Fibroblast of peridontal ligament (primary cell): ENCODE data around the gene LHFPL5.
A peak's percentile ranks its signal among the peaks of the same experiment; 100 is the strongest.

ENCODE experiments used
- DNase-seq: peaks from one replicate; pipeline ENCODE4 v3.0.0-alpha.2; 2010; ENCODE audit errors: extremely low read depth

LHFPL5 gene

GRCh38 chr6:35794536-35795452, 10.4 kb upstream of the LHFPL5 start:
- DNase-seq, result no peak

GRCh38 chr6:35795453-35796071, 9.6 kb upstream of the LHFPL5 start:
- DNase-seq, result no peak

GRCh38 chr6:35796236-35796635, 8.9 kb upstream of the LHFPL5 start:
- no peak for DNase-seq

- DNase-seq, result no peak
Observed at GRCh38 chr6:35797837-35798526, 7.2 kb upstream of the LHFPL5 start.

- DNase-seq, result no peak
Observed at GRCh38 chr6:35798706-35799105, 6.4 kb upstream of the LHFPL5 start.

GRCh38 chr6:35801148-35801547, 4.0 kb upstream of the LHFPL5 start:
- no peak for DNase-seq

GRCh38 chr6:35808688-35809087, 3.5 kb downstream of the LHFPL5 start:
- no peak for DNase-seq

- DNase-seq, result no peak
Observed at GRCh38 chr6:35809809-35810208, 4.7 kb downstream of the LHFPL5 start.

GRCh38 chr6:35810971-35811698, 6.0 kb downstream of the LHFPL5 start:
- DNase-seq, result no peak

- DNase-seq, result no peak
Observed at GRCh38 chr6:35811699-35811995, 6.5 kb downstream of the LHFPL5 start.

GRCh38 chr6:35817515-35817914, 12.4 kb downstream of the LHFPL5 start:
- no peak for DNase-seq

GRCh38 chr6:35823601-35824000, 18.4 kb downstream of the LHFPL5 start:
- no peak for DNase-seq

GRCh38 chr6:35824552-35825192, 19.5 kb downstream of the LHFPL5 start:
- no peak for DNase-seq

- no peak for DNase-seq
Observed at GRCh38 chr6:35829306-35829705, 24.2 kb downstream of the LHFPL5 start.

- DNase-seq, result no peak
Observed at GRCh38 chr6:35831257-35832007, 26.3 kb downstream of the LHFPL5 start.

GRCh38 chr6:35833536-35833935, 28.4 kb downstream of the LHFPL5 start:
- peak; percentile 22 for DNase-seq

- no peak for DNase-seq
Observed at GRCh38 chr6:35839019-35839418, 33.9 kb downstream of the LHFPL5 start.

- no peak for DNase-seq
Observed at GRCh38 chr6:35842381-35842780, 37.2 kb downstream of the LHFPL5 start.

GRCh38 chr6:35844290-35844689, 39.1 kb downstream of the LHFPL5 start:
- DNase-seq, result no peak

GRCh38 chr6:35850208-35850607, 45.1 kb downstream of the LHFPL5 start:
- no peak for DNase-seq

- no peak for DNase-seq
Observed at GRCh38 chr6:35852994-35853393, 47.8 kb downstream of the LHFPL5 start.
